8988T (cell line): Measurements from ENCODE around the gene EFCC1.

Source experiments
- DNase-seq: peaks from one replicate; pipeline ENCODE4 v3.0.0; 2011

Gene EFCC1

DNA sequence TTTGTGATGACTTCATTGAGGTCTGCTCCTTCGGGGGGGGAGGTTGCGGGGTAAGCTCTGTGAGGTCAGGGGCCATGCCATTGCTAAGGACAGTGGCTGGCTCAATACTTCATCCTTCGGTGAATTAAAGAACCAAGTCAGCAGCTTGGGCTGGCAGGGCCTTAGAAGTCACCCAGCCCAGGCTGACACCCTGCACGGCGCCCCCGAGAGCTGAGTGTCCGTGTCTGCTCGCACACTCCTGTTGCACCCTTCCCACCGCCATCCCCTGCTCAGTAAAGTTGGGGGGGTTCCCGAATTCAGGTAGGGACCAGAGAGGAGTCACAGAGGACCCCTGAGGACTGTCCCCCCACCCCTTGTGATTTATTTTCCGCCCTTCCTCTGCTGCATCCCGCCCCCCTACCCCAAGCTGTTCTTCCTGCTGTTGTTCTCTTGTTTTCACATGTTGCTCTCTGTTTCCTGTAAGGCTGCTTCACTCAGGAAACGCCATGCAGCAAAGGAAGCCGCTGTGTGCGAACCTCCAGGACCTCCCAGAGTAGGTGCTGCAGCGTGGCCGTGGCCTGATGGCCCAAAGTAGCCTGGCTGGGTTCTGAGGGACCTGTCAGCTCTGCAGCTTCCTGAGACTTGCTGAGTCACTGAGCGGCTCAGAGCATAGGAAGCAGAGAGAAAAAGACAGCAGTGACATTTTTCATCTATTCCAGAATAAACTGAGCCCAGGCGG, 14.4 kb downstream of the EFCC1 start:
- DNase-seq, result no peak

DNA sequence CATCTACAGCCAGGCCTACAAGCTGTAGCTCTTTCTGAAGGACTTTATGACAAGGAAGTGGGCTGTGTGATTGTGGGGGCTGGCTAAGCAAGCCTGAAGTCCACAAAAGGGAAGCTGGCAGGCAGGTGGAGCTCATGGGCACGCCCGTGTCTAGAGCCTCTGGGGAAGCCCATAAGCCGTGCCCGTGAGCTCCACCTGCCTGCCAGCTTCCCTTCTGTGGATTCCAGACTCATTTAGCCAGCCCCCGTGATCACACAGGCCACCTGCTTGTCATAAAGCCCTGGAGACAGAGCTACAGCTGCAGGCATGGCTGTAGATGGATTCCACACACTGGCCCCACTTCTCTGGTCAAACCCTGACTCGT, 15.2 kb downstream of the EFCC1 start:
- DNase-seq, result peak; percentile 60

DNA sequence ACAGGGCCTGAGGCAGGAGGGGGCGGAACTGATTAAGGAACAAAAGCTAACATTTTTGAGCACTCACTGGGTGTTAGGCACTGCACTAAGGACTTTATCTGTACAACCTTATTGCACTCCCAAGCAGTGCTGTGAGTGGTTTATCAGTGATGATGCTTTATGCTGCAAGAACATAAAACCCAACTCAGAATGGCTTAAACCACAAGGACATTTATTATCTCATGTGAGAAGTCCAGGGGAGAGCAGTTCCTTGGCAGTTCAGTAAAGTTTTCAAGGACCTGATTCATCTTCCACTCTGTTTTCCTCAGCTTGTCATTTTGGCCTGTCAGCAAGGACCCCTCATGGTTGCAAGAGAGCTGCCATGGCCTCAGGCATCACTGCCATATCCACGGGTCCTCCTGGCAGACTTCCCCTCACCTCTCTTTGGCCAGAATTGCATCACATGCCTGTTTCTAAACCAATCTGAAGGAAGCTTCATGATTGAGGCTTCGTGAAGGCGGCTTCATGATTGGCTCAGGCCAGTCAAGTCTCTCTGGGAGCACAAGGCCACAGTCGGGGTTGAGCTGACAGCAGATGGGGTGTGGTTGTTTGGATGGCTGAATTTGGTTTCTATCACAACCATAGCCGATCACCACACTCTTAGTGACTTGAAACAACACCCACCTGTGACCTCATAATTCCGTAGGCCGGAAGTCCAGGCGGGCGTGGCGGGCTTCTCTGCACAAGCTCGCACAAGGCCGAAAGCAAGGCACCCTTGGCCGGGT, 15.8 kb downstream of the EFCC1 start:
- DNase-seq, result no peak

DNA sequence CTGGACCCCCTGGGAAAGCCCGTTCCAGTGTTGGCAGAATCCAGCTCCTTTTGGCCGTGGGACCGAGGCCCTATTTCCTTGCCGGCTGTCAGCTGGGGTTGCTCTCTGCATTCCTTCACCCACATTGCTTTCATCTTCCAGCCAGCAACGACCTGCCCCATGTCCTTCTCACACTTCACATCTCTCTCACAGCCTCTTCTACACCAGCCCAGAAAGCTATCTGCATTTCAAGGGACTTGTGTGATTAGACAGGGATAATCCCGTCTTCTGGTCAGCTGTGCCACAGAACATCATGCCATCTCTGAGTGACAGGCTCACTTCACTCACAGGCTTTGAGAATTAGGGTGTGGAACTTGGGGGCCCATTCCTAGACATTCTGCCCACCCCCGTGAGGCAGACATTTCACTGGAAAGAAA, 16.4 kb downstream of the EFCC1 start:
- DNase-seq, result no peak

DNA sequence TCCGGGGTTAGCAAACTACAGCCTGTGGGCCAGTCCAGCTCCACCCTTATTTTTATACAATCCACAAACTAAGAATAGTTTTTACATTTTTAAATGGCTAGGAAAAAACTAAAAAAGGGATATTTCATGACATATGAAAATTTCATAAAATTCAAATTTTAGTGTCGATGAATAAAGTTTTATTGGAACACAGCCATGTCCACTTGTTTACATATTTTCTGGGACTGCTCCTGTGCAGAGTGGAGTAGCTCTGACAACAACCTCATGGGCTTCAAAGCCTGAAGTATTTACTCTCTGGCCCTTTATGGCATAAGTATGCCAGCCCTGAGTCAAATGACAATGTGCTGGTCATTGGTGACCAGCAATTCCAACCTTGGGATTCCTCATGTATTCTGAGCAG, 17.2 kb downstream of the EFCC1 start:
- DNase-seq, result no peak

DNA sequence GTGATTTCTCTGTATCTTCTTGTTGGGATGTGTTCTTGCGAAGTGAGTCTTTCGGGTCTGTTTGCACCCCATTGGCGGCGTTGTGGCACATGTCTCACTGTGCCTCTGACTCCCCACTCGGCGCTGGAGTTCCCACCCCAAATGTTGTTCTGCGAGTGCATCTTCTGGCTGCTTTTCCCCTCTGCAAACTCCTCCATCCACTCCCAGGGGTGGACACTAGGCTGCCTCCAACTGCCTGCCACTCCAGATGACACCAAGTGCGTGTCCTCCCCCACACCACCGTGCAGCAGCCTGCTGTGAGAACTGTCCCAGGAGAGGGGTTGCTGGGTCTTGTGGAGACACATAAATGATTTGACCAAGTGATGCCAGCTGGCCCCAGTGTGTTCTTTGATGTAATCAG, 17.6 kb downstream of the EFCC1 start:
- DNase-seq, result no peak

DNA sequence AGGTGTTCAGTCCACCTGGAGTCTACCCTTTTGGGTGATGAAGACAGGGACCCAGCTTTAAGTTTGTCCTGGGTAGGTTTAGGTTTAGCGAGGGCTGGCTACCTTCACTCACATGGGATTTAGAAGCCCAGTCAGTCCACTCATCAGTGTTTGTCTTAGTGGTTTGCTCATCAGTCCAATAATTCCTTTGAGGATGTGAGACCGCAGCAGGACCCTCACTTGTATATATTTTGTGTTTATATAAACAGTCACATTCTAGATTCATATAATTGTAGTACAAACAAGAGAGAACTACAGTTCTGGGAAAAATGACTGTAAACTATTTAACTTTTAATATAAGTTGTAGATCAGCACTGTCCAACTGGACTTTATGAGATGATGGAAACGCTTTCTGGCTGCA, 18.2 kb downstream of the EFCC1 start:
- no peak for DNase-seq

DNA sequence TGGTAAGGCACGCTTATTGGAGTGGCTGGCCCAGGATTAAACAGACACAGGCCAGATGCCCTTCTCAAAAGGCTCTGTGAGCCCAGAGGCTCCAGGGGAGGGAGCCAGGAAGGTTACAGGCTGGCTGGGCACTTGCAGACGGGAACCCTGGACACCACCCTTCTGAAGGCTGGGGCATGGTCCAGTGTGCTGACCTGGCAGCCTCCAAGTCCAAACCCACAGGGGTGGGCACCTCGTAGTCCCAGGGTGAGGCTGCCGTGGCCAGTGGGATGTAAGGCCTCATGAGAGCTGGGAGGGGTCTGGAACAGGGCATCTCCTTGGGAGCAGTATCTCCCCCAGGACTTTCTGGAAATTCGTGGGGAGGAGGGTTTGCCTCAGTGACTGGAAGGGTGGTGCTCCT, 19.6 kb downstream of the EFCC1 start:
- no peak for DNase-seq

DNA sequence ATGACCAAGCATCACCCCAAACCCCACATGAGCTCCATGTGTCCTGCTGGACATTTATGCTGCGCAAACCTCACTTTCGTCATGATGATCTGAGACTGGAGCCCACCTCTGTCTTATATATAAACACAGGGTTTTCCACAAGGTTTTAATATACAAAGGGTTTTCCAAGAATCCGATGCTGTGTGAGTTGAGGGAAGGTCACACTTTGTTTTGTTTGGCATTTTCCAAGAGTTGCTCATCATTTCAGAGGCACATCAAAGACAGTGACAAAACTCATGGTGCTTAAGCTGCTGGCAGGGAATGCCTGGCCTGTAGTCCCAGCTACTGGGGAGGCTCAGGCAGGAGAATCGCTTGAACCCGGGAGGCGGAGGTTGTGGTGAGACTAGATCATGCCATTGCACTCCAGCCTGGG, 20.0 kb downstream of the EFCC1 start:
- no peak for DNase-seq

DNA sequence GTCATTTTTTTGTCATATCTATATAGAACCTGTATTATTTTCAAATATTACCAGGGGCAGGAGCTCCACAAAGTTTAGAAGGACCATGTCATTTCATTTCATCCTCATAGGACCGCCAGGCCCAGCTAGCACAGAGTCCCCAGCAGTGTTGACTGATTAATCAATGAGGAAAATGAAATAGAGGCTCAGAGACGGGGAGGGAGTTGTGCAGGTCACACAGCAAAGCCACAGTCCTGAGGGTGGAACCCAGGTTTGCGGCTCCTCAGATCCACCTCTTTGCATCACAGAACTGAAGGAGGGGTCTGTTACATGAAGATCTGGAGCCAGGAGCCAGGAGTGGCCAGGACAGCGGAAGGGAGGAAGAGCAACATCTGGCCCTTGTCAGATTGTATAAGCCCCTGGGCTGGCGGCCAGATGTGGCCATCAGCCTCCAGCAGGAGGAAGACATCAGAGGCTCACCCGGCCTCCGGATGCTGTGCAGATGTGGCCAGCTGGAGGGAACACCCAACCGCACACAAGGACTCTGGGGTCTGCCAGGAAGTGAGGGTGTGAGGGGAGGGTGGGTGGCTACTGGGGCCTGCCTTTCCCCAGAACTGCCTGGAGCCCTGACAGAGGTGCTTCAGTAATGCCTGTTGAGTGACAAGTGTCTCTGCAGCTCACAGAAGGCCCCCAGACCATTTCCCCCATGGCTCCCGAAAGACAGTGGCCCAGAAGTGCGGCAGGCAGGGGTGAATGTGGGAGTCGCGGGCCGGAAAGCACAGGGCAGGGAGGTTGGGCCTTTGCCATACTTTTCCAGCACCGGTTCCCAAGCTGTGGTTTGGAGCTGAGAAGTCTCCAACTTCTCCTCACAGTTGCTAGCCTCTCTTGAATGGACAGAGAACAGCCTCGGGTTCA, 21.3 kb downstream of the EFCC1 start:
- no peak for DNase-seq

DNA sequence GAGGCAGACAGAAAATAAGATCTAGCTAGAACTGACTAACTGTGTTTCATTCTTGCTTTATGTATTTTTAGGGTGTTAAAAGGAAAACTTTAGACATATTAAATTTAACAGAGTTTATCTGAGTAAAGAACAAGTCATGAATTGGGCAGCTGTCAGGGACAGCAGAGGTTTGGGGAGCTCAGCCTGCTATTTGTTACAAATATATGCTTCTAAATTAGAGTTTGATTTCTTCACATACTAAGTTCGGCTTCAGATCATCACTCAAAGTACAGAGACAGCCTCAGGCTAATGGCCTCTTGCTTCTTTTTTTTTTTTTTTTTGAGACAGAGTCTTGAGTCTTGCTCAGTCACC, 21.9 kb downstream of the EFCC1 start:
- no peak for DNase-seq

DNA sequence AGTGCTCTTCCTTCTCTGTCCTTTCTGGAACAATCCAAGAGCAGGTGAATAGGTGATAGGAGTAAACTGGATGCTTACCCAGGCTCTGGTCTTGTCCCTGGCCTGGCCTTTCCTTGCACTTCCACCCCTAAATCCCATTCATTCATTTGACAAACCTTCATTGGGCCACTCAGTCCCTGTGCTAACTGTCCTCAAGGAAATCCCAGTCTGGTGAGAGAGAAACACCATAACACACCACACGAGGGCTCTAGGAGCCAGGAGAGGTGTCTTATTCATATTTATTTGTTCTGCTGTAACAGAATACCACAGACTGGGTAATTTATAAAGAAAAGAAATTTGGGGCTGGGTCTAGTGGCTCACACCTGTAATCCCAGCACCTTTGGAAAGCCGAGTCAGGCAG, 22.8 kb downstream of the EFCC1 start:
- peak; percentile 78 for DNase-seq

DNA sequence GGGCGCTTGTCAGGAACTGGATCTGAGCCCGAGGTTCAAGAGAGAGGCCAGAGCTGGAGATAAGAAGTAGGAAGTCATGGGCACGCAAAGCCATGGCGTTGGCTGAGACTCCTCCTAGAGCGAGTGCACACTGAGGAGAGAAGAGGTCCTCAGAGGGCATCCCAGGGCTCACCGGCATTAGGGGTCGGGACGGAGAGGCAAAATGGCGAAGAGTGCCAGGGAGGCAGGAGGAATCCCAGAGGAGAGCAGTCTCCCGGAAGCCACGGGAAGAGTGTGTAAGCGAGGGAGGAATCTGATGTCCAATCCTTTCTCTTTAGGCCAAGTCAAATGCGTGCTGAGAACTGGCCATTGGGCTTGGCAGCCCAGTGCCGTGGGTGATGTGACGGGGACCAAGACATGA, 24.0 kb downstream of the EFCC1 start:
- DNase-seq, result no peak

DNA sequence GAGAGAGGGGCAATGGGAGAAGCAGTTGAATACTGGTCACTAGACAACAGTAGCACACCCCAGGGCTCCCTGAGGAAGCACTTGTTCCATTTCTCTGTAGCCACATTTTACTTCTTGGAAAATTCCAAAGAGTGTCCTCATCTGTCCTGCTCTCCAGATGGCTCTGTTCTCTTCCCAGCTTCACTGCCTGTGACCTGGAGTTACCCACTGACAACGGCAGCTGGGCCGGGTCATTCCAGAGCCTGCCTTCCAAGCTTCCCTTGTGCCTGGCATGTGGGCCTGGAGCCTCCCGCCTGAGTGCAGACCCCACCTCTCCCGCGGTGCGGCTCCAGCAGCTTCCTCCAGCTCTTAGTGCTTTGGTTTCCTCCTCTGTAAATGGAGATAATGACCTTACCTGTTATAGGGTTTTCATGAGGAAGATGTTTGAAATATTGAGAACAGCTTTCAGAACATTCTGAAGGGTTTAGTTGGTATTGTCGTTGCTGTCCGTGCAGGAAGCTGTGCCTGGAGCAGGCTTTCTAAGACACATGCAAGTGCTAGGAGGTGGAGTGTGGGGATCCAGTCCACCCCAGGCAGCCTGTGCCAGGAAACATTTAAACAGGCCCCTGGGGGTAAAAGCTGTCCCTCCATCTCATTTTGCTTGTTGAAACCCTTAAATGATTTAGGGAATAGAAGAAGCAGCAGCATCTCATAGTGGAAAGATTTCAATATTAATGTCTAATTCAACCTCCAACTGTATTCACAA, 24.8 kb downstream of the EFCC1 start:
- DNase-seq, result no peak

DNA sequence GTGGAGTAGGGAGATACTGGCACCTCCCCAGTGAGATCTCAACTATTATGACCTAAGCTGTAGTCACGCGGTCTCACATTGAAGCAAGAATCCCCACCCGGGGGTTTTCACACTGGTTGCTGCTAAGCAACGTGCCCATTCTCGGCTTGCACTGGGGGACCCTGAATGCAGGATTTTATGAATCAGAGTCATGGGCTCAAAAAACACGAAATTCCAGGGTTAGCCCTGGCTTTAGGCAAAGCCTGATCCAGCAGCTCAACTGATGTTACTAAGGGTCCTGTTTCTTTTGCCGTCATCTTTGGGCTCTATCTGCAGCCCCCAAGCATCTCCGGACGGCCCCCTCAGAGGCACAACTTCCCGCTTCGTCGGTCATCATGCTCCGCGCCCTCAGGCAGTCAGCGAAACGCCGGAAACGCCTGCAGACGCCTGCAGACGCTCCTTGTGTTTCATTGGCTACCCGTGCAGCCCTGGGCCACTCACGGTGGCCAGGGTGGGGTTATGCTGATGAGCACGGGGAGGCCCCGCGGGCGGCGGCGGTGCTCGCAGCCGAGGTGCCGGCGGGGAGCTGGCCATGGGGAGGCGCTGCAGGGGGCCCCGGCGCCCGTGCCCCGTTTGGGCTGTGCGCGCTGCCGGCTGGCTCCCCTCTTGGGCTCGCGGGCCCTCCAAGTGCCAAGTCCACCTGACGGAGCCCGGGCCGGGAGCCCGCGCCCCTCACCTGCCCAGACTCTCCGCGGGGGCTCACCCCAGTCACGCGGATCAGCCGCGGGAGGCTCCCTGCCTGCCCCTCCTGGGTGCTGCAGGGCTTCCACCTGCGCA, 25.8 kb downstream of the EFCC1 start:
- DNase-seq, result peak; percentile 97

DNA sequence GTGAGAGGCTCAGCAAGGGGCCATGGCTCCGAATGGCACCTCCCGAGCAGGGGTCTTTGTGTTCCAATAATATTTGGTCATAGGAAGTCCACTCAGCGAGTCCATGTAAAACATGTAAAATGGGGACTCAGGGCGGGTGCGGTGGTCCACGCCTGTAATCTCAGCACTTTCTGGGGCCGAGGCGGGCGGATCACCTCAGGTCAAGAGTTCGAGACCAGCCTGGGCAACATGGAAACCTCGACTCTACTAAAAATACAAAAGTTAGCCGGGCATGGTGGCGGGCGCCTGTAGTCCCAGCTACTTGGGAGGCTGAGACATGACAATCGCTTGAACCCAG, 26.4 kb downstream of the EFCC1 start:
- DNase-seq, result no peak

DNA sequence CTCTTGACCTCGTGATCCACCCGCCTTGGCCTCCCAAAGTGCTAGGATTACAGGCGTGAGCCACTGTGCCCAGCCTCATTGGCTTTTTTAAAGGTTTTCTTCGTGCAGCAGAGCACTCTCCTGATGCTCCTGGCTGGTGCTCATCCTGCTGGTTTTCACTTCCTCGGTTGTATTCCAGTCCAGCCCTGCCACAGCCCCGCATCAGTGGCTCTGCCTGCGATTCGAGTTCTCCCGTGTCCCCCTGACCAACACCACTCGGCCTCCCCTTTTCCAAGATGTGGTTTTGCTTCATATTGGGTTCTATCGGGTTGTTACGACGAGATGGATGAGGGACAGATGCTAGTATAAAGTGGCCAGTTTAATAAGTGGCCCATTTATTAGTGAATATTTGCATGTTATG, 27.8 kb downstream of the EFCC1 start:
- no peak for DNase-seq

DNA sequence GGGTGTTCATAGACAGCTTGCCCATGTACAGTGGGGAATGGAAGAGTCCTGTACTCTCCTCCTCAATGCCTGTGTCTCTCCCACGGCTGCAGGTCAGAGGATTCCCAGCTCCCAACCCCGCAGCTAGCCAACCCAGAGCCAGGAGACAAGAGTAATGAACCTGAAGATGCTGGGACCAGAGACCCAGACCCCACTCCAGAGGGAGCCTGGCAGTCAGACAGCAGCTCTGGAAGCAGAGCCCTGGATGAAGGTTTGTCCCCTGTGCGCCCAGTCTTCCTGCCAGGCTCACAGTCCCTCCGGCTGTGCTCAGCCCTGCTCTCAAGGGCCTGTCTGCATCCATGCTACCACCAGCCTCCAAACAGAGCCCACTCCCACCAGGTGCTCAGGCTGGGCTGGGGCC, 29.5 kb downstream of the EFCC1 start:
- no peak for DNase-seq

DNA sequence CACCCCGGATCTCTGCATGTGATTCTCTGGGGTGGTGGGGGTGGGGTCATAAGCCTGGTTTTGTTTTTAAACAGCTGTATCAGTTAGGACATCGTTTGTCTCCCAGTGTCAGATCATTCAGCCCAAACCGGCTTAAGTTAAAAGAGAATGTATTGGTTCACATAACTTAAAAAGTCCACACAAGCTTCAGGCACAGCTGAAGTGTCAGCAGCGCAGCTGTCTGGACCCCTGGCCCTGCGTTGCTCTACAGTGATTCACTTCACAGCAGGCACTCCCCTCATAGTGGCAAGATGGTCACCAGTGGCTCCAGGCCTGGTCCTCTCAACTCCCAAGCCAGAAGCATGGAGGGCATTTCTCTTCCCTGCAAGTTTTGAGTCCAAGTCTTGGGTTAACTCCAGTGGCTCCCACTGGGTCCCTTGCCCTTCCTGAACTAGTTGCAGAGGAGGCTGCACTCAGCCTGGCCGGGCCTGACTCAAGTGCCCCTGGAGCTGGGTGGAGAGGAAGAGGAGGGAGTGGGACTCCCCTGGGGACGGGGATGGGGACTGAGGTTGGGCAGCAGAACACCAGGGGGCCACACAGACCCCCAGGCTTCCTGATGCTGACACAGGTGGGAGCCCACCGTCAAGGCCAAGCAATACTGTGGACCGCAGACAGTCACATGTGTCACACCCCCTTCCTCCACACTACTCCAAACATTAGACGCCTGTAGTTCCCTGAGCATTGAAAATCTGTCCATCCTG, 30.5 kb downstream of the EFCC1 start:
- DNase-seq, result no peak

DNA sequence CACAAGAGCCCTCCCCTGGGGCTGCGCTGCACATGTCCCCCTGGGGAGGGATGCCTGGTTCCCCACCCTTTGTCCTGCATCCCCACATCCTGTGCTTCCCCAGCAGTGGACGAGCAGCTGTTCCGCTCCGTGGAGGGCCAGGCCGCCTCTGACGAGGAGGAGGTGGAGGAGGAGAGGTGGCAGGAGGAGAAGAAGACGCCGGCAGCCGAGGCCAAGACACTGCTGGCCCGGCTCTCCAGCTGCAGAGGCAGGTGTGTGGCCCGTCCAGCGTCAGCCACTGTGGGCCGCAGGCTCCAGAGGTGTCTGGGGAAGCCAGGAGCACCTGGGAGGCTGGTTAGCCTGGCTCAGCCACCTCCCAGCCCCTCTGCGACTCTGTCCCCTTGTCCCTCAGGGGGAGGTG, 31.6 kb downstream of the EFCC1 start:
- no peak for DNase-seq

DNA sequence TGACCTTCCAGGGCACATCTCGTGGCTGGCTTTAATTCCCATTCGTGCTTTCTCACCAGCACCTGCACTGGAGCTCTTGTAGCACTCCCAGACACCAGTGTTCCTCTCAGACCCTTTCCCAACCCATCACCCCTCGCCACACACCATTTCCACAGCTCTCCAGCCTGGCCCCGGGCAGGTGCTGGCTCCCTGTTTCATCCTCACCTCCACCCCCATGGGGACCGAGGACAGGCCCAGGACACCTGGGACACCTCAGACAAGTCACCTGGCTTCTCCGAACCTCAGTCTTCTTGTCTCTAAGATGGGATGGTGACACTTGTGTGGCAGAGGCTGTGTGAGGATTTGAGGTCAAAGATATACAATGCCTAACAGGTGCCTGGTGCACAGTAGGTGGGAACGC, 32.0 kb downstream of the EFCC1 start:
- no peak for DNase-seq
